AG10803 (cell line): ENCODE data around the gene MTA1.
A peak's percentile ranks its signal among the peaks of the same experiment; 100 is the strongest.

Experiments
- DNase-seq: peaks from one replicate; pipeline ENCODE4 v3.0.0; 2010; ENCODE audit warnings: low read depth
- H3K4me3 ChIP-seq: 2 replicates; pipeline ENCODE4 v1.5.1; 2011; ENCODE audit warnings: mild to moderate bottlenecking, low read length, control low read depth
- CTCF ChIP-seq: conservative IDR thresholded peaks from 2 replicates; pipeline ENCODE4 v1.5.1; 2011; ENCODE audit warnings: mild to moderate bottlenecking, low read length, control low read depth, inconsistent platforms

The MTA1 gene

GRCh38 chr14:105398726-105399465, 20.7 kb upstream of the MTA1 start:
- H3K4me3 ChIP-seq: peak overlapping the region; percentile 84
- no peak for TF ChIP-seq CTCF
- peak; percentile 22 for DNase-seq

GRCh38 chr14:105399466-105399775, 20.2 kb upstream of the MTA1 start:
- TF ChIP-seq CTCF: no peak
- peak overlapping the region; percentile 84 for H3K4me3 ChIP-seq
- DNase-seq: no peak

- no peak for DNase-seq
- H3K4me3 ChIP-seq: no peak overlapping the region
- TF ChIP-seq CTCF: no peak
These were observed 19.6 kb upstream of the MTA1 start for GRCh38 chr14:105400016-105400415.

GRCh38 chr14:105401699-105402098, 17.9 kb upstream of the MTA1 start:
- no peak for TF ChIP-seq CTCF
- H3K4me3 ChIP-seq: no peak overlapping the region
- DNase-seq: no peak

GRCh38 chr14:105408592-105408991, 11.0 kb upstream of the MTA1 start:
- TF ChIP-seq CTCF: no peak
- DNase-seq: no peak
- H3K4me3 ChIP-seq: no peak overlapping the region

GRCh38 chr14:105409364-105409763, 10.3 kb upstream of the MTA1 start:
- DNase-seq: no peak
- no peak for TF ChIP-seq CTCF

GRCh38 chr14:105410642-105411016, 9.0 kb upstream of the MTA1 start:
- no peak for DNase-seq
- H3K4me3 ChIP-seq: no peak overlapping the region
- TF ChIP-seq CTCF: no peak

More at GRCh38 chr14:105409364-105409763, 10.3 kb upstream of the MTA1 start:
- H3K4me3 ChIP-seq: no peak overlapping the region
